ENCODE results near the gene TMEM129.

DNA sequence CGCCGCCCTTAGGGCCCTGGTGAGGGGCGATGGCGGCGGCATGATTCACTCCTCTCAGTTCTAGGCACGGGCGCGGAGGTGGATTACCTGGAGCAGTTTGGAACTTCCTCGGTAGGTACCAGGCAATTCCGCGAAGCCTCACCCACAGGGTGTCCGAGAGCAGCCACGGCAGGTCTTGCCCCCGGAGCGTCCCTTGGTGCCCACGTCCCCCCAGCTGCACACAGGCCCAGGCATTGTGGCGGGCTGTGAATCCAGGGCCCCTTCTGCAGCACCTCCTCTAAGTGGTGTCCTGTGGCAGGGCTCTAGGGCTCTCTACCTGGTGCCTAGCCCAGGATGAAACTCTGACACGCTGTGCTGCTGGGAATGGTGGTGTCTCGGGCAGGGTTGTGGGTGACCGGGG lies 14.1 kb upstream of the TMEM129 start:
- TF ChIP-seq, protein P1, sequence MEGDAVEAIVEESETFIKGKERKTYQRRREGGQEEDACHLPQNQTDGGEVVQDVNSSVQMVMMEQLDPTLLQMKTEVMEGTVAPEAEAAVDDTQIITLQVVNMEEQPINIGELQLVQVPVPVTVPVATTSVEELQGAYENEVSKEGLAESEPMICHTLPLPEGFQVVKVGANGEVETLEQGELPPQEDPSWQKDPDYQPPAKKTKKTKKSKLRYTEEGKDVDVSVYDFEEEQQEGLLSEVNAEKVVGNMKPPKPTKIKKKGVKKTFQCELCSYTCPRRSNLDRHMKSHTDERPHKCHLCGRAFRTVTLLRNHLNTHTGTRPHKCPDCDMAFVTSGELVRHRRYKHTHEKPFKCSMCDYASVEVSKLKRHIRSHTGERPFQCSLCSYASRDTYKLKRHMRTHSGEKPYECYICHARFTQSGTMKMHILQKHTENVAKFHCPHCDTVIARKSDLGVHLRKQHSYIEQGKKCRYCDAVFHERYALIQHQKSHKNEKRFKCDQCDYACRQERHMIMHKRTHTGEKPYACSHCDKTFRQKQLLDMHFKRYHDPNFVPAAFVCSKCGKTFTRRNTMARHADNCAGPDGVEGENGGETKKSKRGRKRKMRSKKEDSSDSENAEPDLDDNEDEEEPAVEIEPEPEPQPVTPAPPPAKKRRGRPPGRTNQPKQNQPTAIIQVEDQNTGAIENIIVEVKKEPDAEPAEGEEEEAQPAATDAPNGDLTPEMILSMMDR (conservative IDR thresholded peaks at IDR 0.05; ENCODE audit: low read length): no peak
- no peak for TF ChIP-seq EZH2phosphoT487 (IDR thresholded peaks at IDR 0.05; ENCODE audit: borderline replicate concordance, low read depth, low read length)

All from OCI-LY7 (cell line).